ENCODE results near the gene APBB2.

The APBB2 gene

GRCh38 chr4:40857956-40858355, 356.4 kb downstream of the APBB2 start:
- ATAC-seq: no peak
- no peak for TF ChIP-seq ZNF8 (CRISPR knock-in tag; IDR thresholded peaks at IDR 0.05)
- TF ChIP-seq TSHZ2 (CRISPR knock-in tag; IDR thresholded peaks at IDR 0.05): no peak
- TF ChIP-seq, protein P1, sequence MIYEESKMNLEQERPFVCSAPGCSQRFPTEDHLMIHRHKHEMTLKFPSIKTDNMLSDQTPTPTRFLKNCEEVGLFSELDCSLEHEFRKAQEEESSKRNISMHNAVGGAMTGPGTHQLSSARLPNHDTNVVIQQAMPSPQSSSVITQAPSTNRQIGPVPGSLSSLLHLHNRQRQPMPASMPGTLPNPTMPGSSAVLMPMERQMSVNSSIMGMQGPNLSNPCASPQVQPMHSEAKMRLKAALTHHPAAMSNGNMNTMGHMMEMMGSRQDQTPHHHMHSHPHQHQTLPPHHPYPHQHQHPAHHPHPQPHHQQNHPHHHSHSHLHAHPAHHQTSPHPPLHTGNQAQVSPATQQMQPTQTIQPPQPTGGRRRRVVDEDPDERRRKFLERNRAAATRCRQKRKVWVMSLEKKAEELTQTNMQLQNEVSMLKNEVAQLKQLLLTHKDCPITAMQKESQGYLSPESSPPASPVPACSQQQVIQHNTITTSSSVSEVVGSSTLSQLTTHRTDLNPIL (CRISPR knock-in tag; IDR thresholded peaks at IDR 0.05; ENCODE audit: low read depth): no peak

GRCh38 chr4:40856840-40857362, 357.4 kb downstream of the APBB2 start:
- no peak for TF ChIP-seq PPARA (CRISPR knock-in tag; IDR thresholded peaks at IDR 0.05; ENCODE audit: borderline replicate concordance)
- 0 out of 2 replicates have a peak, but pooled peaks have one; percentile 24 for TF ChIP-seq TSHZ2 (CRISPR knock-in tag; IDR thresholded peaks at IDR 0.05)
- peak; percentile 99 for ATAC-seq

DNA sequence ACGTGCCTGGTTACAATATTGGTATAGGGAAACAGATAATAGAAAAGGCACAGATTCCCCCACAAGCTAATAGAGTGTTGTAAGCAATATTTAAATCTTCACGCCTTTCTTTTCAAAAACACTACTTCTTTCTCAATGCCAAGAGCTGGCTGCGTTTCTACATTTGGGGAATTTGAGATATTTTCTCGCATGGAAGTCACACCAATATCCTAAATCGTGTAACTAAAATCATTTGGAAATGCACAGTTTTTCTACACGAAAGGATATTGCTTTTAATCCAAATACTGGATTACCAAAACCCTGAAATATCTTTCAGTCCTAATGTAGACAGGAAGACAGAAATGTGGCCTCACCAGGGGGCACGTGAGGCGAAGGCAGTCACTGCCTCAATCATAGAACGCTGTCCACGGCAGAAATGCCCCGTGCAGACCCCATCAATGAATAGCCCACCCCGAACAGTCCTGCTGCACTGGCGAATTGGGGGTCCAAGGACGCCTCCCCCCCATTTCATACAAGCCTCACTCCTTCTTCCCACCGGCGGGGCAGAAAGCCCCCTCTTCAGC, 358.0 kb downstream of the APBB2 start:
- no peak for ATAC-seq
- no peak for TF ChIP-seq RARB (CRISPR knock-in tag; IDR thresholded peaks at IDR 0.05)
- no peak for TF ChIP-seq SNAI2 (CRISPR knock-in tag; IDR thresholded peaks at IDR 0.05)
- TF ChIP-seq CSDC2 (CRISPR knock-in tag; IDR thresholded peaks at IDR 0.05): no peak
- TF ChIP-seq ZFP30 (CRISPR knock-in tag; IDR thresholded peaks at IDR 0.05): no peak
- no peak for TF ChIP-seq ZC3H10 (CRISPR knock-in tag; IDR thresholded peaks at IDR 0.05)
- no peak for TF ChIP-seq ISL1 (CRISPR knock-in tag; IDR thresholded peaks at IDR 0.05)

GRCh38 chr4:40850496-40850895, 363.8 kb downstream of the APBB2 start:
- TF ChIP-seq TSHZ2 (CRISPR knock-in tag; IDR thresholded peaks at IDR 0.05): no peak
- TF ChIP-seq CSRNP3 (CRISPR knock-in tag; IDR thresholded peaks at IDR 0.05): no peak
- no peak for TF ChIP-seq ZC3H10 (CRISPR knock-in tag; IDR thresholded peaks at IDR 0.05)
- TF ChIP-seq OSR1 (CRISPR knock-in tag; IDR thresholded peaks at IDR 0.05): no peak
- no peak for TF ChIP-seq GLIS3 (CRISPR knock-in tag; IDR thresholded peaks at IDR 0.05)
- no peak for TF ChIP-seq ZNF70 (CRISPR knock-in tag; IDR thresholded peaks at IDR 0.05)
- TF ChIP-seq, protein P1 (CRISPR knock-in tag; IDR thresholded peaks at IDR 0.05; ENCODE audit: low read depth): no peak
- TF ChIP-seq, protein P2, sequence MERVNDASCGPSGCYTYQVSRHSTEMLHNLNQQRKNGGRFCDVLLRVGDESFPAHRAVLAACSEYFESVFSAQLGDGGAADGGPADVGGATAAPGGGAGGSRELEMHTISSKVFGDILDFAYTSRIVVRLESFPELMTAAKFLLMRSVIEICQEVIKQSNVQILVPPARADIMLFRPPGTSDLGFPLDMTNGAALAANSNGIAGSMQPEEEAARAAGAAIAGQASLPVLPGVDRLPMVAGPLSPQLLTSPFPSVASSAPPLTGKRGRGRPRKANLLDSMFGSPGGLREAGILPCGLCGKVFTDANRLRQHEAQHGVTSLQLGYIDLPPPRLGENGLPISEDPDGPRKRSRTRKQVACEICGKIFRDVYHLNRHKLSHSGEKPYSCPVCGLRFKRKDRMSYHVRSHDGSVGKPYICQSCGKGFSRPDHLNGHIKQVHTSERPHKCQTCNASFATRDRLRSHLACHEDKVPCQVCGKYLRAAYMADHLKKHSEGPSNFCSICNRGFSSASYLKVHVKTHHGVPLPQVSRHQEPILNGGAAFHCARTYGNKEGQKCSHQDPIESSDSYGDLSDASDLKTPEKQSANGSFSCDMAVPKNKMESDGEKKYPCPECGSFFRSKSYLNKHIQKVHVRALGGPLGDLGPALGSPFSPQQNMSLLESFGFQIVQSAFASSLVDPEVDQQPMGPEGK (CRISPR knock-in tag; IDR thresholded peaks at IDR 0.05; ENCODE audit: borderline replicate concordance): no peak
- TF ChIP-seq ZFP30 (CRISPR knock-in tag; IDR thresholded peaks at IDR 0.05): no peak
- no peak for TF ChIP-seq PPARA (CRISPR knock-in tag; IDR thresholded peaks at IDR 0.05; ENCODE audit: borderline replicate concordance)
- no peak for TF ChIP-seq ZNF8 (CRISPR knock-in tag; IDR thresholded peaks at IDR 0.05)
- no peak for ATAC-seq

Data from SK-N-SH treated with all-trans-retinoic acid at 6 μM for 48 hours (cell line).